H1 (cell line): ENCODE measurements around the gene ILKAP. TPM values are rescaled to one million over a fixed set of nuclear protein-coding genes. Genes with fewer than 3 reads are reported as not detected.

Experiments
- CTCF ChIA-PET: fragments of 300-600 bp; sonication (Branson Sonifier 250); formaldehyde crosslinking; loops from one replicate; lab custom pipeline; 2021; ENCODE audit not compliant: partially characterized antibody; lab: Charles Lee
- POLR2A ChIA-PET: fragments of 300-600 bp; sonication (Branson Sonifier 250); formaldehyde crosslinking; loops from one replicate; lab custom pipeline; 2021; ENCODE audit warnings: inconsistent platforms; ENCODE audit not compliant: partially characterized antibody; lab: Charles Lee
- DNase-seq, 2 experiments: peaks; one replicate each; pipeline versions ENCODE4 v3.0.0 to v3.0.0-alpha.2; 2010 to 2022; ENCODE audit warnings: low spot score in 2 of 2, low read depth in 1 of 2, mixed read lengths in 1 of 2
- FAIRE-seq: peaks from 2 replicates; lab custom pipeline; 2011; peaks lifted over from hg19 to GRCh38; lab: Jason Lieb, UNC
- H2AFZ ChIP-seq: 2 replicates; pipeline ENCODE4 v1.8.1; 2012; ENCODE audit warnings: low read length, inconsistent platforms
- H2AK5ac ChIP-seq: 2 replicates; pipeline ENCODE4 v1.6.1; 2013; ENCODE audit warnings: low read depth, low read length
- H2BK120ac ChIP-seq: replicated peaks from 2 replicates; pipeline ENCODE3; 2013; ENCODE audit warnings: low read depth, low read length, inconsistent platforms
- H2BK12ac ChIP-seq: 2 replicates; pipeline ENCODE4 v1.6.1; 2013; ENCODE audit warnings: low read depth, low read length
- H2BK15ac ChIP-seq: 2 replicates; pipeline ENCODE4 v1.6.1; 2013; ENCODE audit warnings: low read length
- H2BK20ac ChIP-seq: 2 replicates; pipeline ENCODE4 v1.6.1; 2013; ENCODE audit warnings: low read length
- H2BK5ac ChIP-seq: 2 replicates; pipeline ENCODE4 v1.6.1; 2013; ENCODE audit warnings: low read depth, low read length
- H3K14ac ChIP-seq: 2 replicates; pipeline ENCODE4 v1.6.1; 2013; ENCODE audit warnings: inconsistent platforms; ENCODE audit not compliant: insufficient read length
- H3K18ac ChIP-seq: 2 replicates; pipeline ENCODE4 v1.6.1; 2013; ENCODE audit warnings: low read length; ENCODE audit errors: extremely low read depth
- H3K23ac ChIP-seq: 2 replicates; pipeline ENCODE4 v1.6.1; 2013; ENCODE audit warnings: inconsistent platforms; ENCODE audit not compliant: insufficient read length
- H3K23me2 ChIP-seq: 2 replicates; pipeline ENCODE4 v1.6.1; 2013; ENCODE audit warnings: low read depth, low read length
- H3K27ac ChIP-seq: 2 replicates; pipeline ENCODE4 v1.6.1; 2011; ENCODE audit warnings: low read depth, low read length, inconsistent platforms
- H3K27me3 ChIP-seq, 4 experiments: replicated peaks in 1 of 4; 1 replicate in 1 of 4; 2 replicates in 3 of 4; pipeline versions ENCODE4 v1.6.1 to v1.8.1; 2011 to 2013; ENCODE audit warnings: low read length in 3 of 4, mild to moderate bottlenecking in 3 of 4, inconsistent platforms in 2 of 4, mixed read lengths in 2 of 4, moderate library complexity in 1 of 4; ENCODE audit not compliant: control insufficient read depth in 3 of 4, insufficient read depth in 3 of 4; ENCODE audit errors: extremely low read depth in 1 of 4
- H3K36me3 ChIP-seq, 4 experiments: 2 replicates each; pipeline versions ENCODE4 v1.6.1 to v1.8.1; 2011 to 2013; ENCODE audit warnings: mild to moderate bottlenecking in 4 of 4, low read length in 3 of 4, moderate library complexity in 2 of 4, control low read depth in 1 of 4, inconsistent platforms in 1 of 4; ENCODE audit not compliant: insufficient read depth in 4 of 4, control insufficient read depth in 2 of 4
- H3K4ac ChIP-seq: replicated peaks from 2 replicates; pipeline ENCODE3; 2013; ENCODE audit warnings: low read length, low read depth, mixed read lengths, inconsistent platforms; ENCODE audit not compliant: insufficient read length
- H3K4me1 ChIP-seq, 4 experiments: replicated peaks in 1 of 4; 1 replicate in 1 of 4; 2 replicates in 3 of 4; pipeline versions ENCODE4 v1.6.1 to v1.8.1; 2011 to 2013; ENCODE audit warnings: low read length in 3 of 4, inconsistent platforms in 2 of 4, mixed read lengths in 1 of 4; ENCODE audit not compliant: insufficient read depth in 4 of 4, control insufficient read depth in 3 of 4
- H3K4me2 ChIP-seq, 2 experiments: 2 replicates each; pipeline versions ENCODE4 v1.6.1 to v1.8.1; 2011 to 2013; ENCODE audit warnings: low read depth in 2 of 2, low read length in 2 of 2, control low read depth in 1 of 2, inconsistent platforms in 1 of 2, mild to moderate bottlenecking in 1 of 2; ENCODE audit not compliant: insufficient read depth in 1 of 2
- H3K4me3 ChIP-seq, 4 experiments: fragments of 200-600, 300-600 bp in 1 of 4; sonication (generic), shearing (Covaris generic), sonication (Bioruptor Twin) in 1 of 4; 2 replicates each; pipeline versions ENCODE4 v1.5.1 to v1.8.1; 2011 to 2016; ENCODE audit warnings: low read length in 4 of 4, low read depth in 3 of 4, control low read depth in 2 of 4, inconsistent platforms in 2 of 4, mild to moderate bottlenecking in 2 of 4, mixed read lengths in 1 of 4, moderate library complexity in 1 of 4; ENCODE audit not compliant: insufficient read depth in 2 of 4; ENCODE audit errors: extremely low read depth in 1 of 4
- H3K56ac ChIP-seq: replicated peaks from 2 replicates; pipeline ENCODE3; 2013; ENCODE audit warnings: low read depth, mild to moderate bottlenecking, mixed read lengths, low read length, inconsistent platforms; ENCODE audit not compliant: insufficient read length
- H3K79me1 ChIP-seq: 2 replicates; pipeline ENCODE4 v1.6.1; 2013; ENCODE audit warnings: low read depth, low read length, control low read depth
- H3K79me2 ChIP-seq, 2 experiments: 2 replicates each; pipeline versions ENCODE4 v1.6.1 to v1.8.1; 2012 to 2013; ENCODE audit warnings: low read length in 2 of 2, mild to moderate bottlenecking in 2 of 2, inconsistent platforms in 1 of 2; ENCODE audit not compliant: insufficient read depth in 2 of 2, control insufficient read depth in 1 of 2
- H3K9ac ChIP-seq, 4 experiments: replicated peaks in 1 of 4; 1 replicate in 1 of 4; 2 replicates in 3 of 4; pipeline versions ENCODE4 v1.6.1 to v1.8.1; 2011 to 2013; ENCODE audit warnings: low read depth in 3 of 4, low read length in 3 of 4, control low read depth in 2 of 4, mild to moderate bottlenecking in 2 of 4, moderate library complexity in 2 of 4, inconsistent platforms in 1 of 4; ENCODE audit errors: extremely low read depth in 1 of 4
- H3K9me3 ChIP-seq, 2 experiments: 2 replicates each; pipeline versions ENCODE4 v1.6.1 to v1.8.1; 2012 to 2013; ENCODE audit warnings: mild to moderate bottlenecking in 2 of 2, moderate library complexity in 2 of 2, control low read depth in 1 of 2, inconsistent platforms in 1 of 2, low read depth in 1 of 2, low read length in 1 of 2, mixed read lengths in 1 of 2; ENCODE audit not compliant: insufficient read depth in 2 of 2
- H4K20me1 ChIP-seq, 2 experiments: replicated peaks in 1 of 2; 2 replicates each; pipeline versions ENCODE3 to v1.8.1; 2011 to 2013; ENCODE audit warnings: inconsistent platforms in 2 of 2, low read length in 2 of 2, mild to moderate bottlenecking in 1 of 2; ENCODE audit not compliant: insufficient read depth in 2 of 2, control insufficient read depth in 1 of 2
- H4K5ac ChIP-seq: 2 replicates; pipeline ENCODE4 v1.6.1; 2013; ENCODE audit warnings: low read length, low read depth, mixed read lengths, inconsistent platforms; ENCODE audit not compliant: insufficient read length
- H4K8ac ChIP-seq: 2 replicates; pipeline ENCODE4 v1.8.0; 2013; ENCODE audit warnings: mild to moderate bottlenecking, moderate library complexity, low read length, inconsistent platforms; ENCODE audit not compliant: insufficient read depth; ENCODE audit errors: extremely low read depth
- H4K91ac ChIP-seq: replicated peaks from 2 replicates; pipeline ENCODE3; 2013; ENCODE audit warnings: low read length, mixed read lengths, inconsistent platforms; ENCODE audit not compliant: insufficient read length
- BACH1 ChIP-seq: IDR thresholded peaks from 2 replicates; pipeline ENCODE4 v1.6.1; 2012; ENCODE audit warnings: low read length, improper control_type of control experiment
- KDM5A ChIP-seq: fragments of 200-600 bp; IDR thresholded peaks from 2 replicates; pipeline ENCODE4 v1.7.1; 2012; ENCODE audit warnings: mild to moderate bottlenecking, low read length, inconsistent platforms, mixed read lengths
- PHF8 ChIP-seq: fragments of 200-600 bp; sonication (generic); conservative IDR thresholded peaks from 2 replicates; pipeline ENCODE4 v1.7.1; 2012; ENCODE audit warnings: low read depth, mild to moderate bottlenecking, inconsistent platforms, low read length, moderate library complexity
- POLR2AphosphoS5 ChIP-seq: IDR thresholded peaks from 2 replicates; pipeline ENCODE4 v1.6.1; 2011; ENCODE audit warnings: low read depth, low read length
- RAD21 ChIP-seq, 2 experiments: IDR thresholded peaks in 1 of 2; conservative IDR thresholded peaks in 1 of 2; 2 replicates each; pipeline ENCODE4 v1.6.1; 2011; ENCODE audit warnings: low read depth in 2 of 2, low read length in 2 of 2, improper control_type of control experiment in 1 of 2, inconsistent platforms in 1 of 2, mild to moderate bottlenecking in 1 of 2, moderate library complexity in 1 of 2
- SRF ChIP-seq: IDR thresholded peaks from 2 replicates; pipeline ENCODE4 v1.6.1; 2011; ENCODE audit warnings: mild to moderate bottlenecking, low read depth, low read length, moderate library complexity
- WGBS, 2 experiments: shearing (Covaris generic) in 1 of 2; methylation state at CpG; one replicate each; pipeline versions ENCODE4 v1.1.6 to v1.1.7; 2013 to 2015; ENCODE audit warnings: low lambda C conversion rate in 2 of 2, mixed read lengths in 2 of 2, inconsistent platforms in 1 of 2, low coverage in 1 of 2, missing lambda C conversion rate in 1 of 2; ENCODE audit not compliant: insufficient replicate concordance in 2 of 2, insufficient coverage in 1 of 2, insufficient read length in 1 of 2; ENCODE audit errors: extremely low coverage in 1 of 2, missing lambda C conversion rate in 1 of 2; 5-methylcytosine and 5-hydroxymethylcytosine counted together
- polyA plus RNA-seq, 7 experiments: library from polyadenylated mRNA; depleted of rRNA in 3 of 7; stranded (reverse) in 5 of 7; unstranded in 2 of 7; fragments of >200 nt in 5 of 7; fragments of 200-250 nt in 2 of 7; gene quantifications; 1 replicate in 5 of 7; 2 replicates in 1 of 7; 4 replicates in 1 of 7; pipeline versions ENCODE4 v1.2.1 to v1.2.3, GENCODE V29; 2011 to 2013; ENCODE audit warnings: missing spikeins in 2 of 7, mixed read lengths in 2 of 7
- total RNA-seq: library from RNA; stranded (reverse); fragmentation: NEBNext Ultra II Directional; extraction: Animal tissue kit (Norgen Biotek cat#: 25700); gene quantifications from 2 replicates; pipeline ENCODE4 v1.2.1, GENCODE V29; 2021
- TF ChIP-seq, protein P1 (sequence below), 3 experiments: IDR thresholded peaks; 1 replicate in 2 of 3; 2 replicates in 1 of 3; pipeline versions ENCODE4 v1.5.1 to v1.6.1; 2011; ENCODE audit warnings: low read length in 3 of 3, mild to moderate bottlenecking in 3 of 3, inconsistent platforms in 2 of 3, low read depth in 1 of 3, moderate library complexity in 1 of 3; ENCODE audit not compliant: insufficient read depth in 1 of 3; ENCODE audit errors: control extremely low read depth in 1 of 3
- TF ChIP-seq, protein P2 (sequence below): IDR thresholded peaks from 2 replicates; pipeline ENCODE4 v1.6.1; 2012; ENCODE audit warnings: inconsistent platforms

Gene ILKAP
- total and polyA plus RNA-seq, 2 of the 8 experiments (the other 6 are each of a cell fraction or from before 2014, with no cell fraction given): 23.5 to 33.8 TPM

DNA sequence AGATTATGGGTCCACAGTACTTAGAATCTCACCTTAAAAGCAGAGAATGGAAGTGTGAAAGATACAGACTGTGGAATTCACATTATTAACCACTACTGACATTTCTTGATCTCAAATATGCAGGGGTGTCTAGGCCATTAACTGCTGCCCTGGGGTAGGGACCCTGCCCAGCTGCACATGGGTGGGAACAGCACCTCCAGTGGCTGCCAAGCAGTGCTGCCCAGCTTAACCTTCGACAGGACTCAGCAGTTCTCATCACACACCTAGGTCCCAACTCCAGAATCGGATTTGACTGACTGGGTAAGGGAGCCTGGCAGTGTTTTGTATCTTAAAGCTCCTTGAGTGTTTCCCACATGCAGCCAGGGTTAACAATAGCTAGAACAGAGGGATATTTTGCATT, 29.8 kb downstream of the ILKAP start:
- H3K9me3 ChIP-seq: no peaks in the 10 kb centered on the region
- no peak overlapping the region for H3K27ac ChIP-seq
- H3K14ac ChIP-seq: no peak overlapping the region
- no peak overlapping the region for H3K56ac ChIP-seq
- peaks cover 2 to 19% of the 10 kb centered on the region in 2 experiments for H4K20me1 ChIP-seq
- TF ChIP-seq PHF8 (no peak), SRF (no peak), POLR2AphosphoS5 (no peak), KDM5A (no peak), BACH1 (no peak), RAD21 (IDR thresholded peaks at IDR 0.05 in 1 of 2, conservative IDR thresholded peaks at IDR 0.05 in 1 of 2; ENCODE audit: low read depth in 2 of 2, low read length in 2 of 2) (peak; percentile 14 to 32; a peak in 3 of 4 replicates)
- TF ChIP-seq, protein P1, sequence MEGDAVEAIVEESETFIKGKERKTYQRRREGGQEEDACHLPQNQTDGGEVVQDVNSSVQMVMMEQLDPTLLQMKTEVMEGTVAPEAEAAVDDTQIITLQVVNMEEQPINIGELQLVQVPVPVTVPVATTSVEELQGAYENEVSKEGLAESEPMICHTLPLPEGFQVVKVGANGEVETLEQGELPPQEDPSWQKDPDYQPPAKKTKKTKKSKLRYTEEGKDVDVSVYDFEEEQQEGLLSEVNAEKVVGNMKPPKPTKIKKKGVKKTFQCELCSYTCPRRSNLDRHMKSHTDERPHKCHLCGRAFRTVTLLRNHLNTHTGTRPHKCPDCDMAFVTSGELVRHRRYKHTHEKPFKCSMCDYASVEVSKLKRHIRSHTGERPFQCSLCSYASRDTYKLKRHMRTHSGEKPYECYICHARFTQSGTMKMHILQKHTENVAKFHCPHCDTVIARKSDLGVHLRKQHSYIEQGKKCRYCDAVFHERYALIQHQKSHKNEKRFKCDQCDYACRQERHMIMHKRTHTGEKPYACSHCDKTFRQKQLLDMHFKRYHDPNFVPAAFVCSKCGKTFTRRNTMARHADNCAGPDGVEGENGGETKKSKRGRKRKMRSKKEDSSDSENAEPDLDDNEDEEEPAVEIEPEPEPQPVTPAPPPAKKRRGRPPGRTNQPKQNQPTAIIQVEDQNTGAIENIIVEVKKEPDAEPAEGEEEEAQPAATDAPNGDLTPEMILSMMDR (IDR thresholded peaks at IDR 0.05; ENCODE audit: control extremely low read depth in 1 of 3, insufficient read depth in 1 of 3, low read depth in 1 of 3, low read length in 3 of 3): peak; percentile 42 to 68 (median 63)
- TF ChIP-seq, protein P2, sequence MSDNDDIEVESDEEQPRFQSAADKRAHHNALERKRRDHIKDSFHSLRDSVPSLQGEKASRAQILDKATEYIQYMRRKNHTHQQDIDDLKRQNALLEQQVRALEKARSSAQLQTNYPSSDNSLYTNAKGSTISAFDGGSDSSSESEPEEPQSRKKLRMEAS: 0 out of 2 replicates have a peak, but pooled peaks have one; percentile 31
- no peak overlapping the region for H4K91ac ChIP-seq
- no peaks in the 10 kb centered on the region for H3K23me2 ChIP-seq
- H3K36me3 ChIP-seq: peaks cover 4 to 44% (median 7%) of the 10 kb centered on the region in 4 experiments; a peak in 5 of 8 replicates
- no peak overlapping the region for H2AK5ac ChIP-seq
- POLR2A ChIA-PET: no interaction called here
- no peaks in the 10 kb centered on the region; the same call in 1 of the 2 replicates for H3K79me1 ChIP-seq
- no peak overlapping the region for H2BK120ac ChIP-seq
- H2BK20ac ChIP-seq: no peak overlapping the region
- no peak overlapping the region for H3K23ac ChIP-seq
- no peak overlapping the region for H3K4me3 ChIP-seq
- H4K5ac ChIP-seq: no peak overlapping the region
- H3K27me3 ChIP-seq: no peaks in the 10 kb centered on the region
- WGBS, 2 experiments: 83% methylated on average over 2 of the region's 2 CpGs; no CpG with 5 or more reads in 1 of the 2 experiments
- no peak for DNase-seq
- no peaks in the 10 kb centered on the region for H3K4me1 ChIP-seq
- FAIRE-seq: no peak
- H2AFZ ChIP-seq: no peak overlapping the region
- no peaks in the 10 kb centered on the region for H3K79me2 ChIP-seq
- no peak overlapping the region for H2BK12ac ChIP-seq
- H2BK5ac ChIP-seq: no peak overlapping the region
- H3K4ac ChIP-seq: no peak overlapping the region
- no peak overlapping the region for H3K9ac ChIP-seq
- no peak overlapping the region for H3K4me2 ChIP-seq
- CTCF ChIA-PET: interaction anchor here (0.6 to 2.2 kb wide), 7 partner anchors 9 to 208 kb away, joined by 3 to 10 read pairs (median 3); no protein-coding TSS in a partner anchor
- no peak overlapping the region for H2BK15ac ChIP-seq
- H4K8ac ChIP-seq: no peak overlapping the region
- H3K18ac ChIP-seq: no peak overlapping the region
